Hematopoietic multipotent progenitor cell treated with erythropoietin and hydrocortisone succinate and interleukin-3 and kit ligand, for 6 days (in vitro differentiated cells): Measurements from ENCODE around the gene PRPSAP1.
A peak's percentile ranks its signal among the peaks of the same experiment; 100 is the strongest.

ENCODE experiments used
- DNase-seq: peaks from one replicate; pipeline ENCODE4 v3.0.0-alpha.2; 2015

Gene PRPSAP1

GRCh38 chr17:76383546-76384221, 30.0 kb upstream of the PRPSAP1 start:
- DNase-seq = peak; percentile 84

DNA sequence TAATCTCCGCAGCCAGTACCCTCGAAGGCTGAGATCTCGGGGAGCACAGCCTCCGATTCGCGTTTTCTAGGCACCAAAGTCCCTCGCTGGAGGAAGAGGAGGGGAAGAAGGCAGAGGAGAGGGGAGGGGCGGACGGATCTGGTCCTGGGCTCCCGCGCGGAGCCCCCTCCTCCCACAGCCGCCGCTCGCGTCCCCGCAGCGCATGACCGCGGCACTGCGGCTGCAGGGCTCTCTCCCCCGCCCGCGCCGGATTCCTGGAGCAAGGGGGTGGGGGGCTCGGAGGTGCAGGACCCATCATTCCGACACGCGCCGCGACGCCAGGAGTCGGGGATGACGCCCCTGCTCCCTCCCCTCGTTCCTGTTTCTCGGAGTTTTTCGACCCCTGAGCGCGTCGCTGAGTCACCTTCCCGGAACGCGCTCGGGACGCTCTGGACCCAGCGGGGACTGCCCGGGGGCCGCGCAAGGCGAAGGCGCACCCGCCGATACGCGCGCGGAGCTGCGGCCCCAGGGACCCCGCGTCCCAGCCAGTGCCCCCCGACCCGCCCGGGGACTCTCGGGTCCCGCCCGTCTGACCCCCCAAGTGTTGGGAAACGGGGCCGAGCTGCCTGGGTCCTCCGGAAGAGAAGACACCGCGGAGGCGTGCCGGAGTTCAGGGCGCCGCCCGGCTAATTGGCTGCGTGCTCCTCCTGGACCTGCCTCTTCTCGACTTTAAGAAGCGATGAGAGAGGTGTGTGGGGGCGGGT, 29.3 kb upstream of the PRPSAP1 start:
- DNase-seq = peak; percentile 85

- peak; percentile 76 for DNase-seq
These were observed 28.7 kb upstream of the PRPSAP1 start for GRCh38 chr17:76382351-76382802.

DNA sequence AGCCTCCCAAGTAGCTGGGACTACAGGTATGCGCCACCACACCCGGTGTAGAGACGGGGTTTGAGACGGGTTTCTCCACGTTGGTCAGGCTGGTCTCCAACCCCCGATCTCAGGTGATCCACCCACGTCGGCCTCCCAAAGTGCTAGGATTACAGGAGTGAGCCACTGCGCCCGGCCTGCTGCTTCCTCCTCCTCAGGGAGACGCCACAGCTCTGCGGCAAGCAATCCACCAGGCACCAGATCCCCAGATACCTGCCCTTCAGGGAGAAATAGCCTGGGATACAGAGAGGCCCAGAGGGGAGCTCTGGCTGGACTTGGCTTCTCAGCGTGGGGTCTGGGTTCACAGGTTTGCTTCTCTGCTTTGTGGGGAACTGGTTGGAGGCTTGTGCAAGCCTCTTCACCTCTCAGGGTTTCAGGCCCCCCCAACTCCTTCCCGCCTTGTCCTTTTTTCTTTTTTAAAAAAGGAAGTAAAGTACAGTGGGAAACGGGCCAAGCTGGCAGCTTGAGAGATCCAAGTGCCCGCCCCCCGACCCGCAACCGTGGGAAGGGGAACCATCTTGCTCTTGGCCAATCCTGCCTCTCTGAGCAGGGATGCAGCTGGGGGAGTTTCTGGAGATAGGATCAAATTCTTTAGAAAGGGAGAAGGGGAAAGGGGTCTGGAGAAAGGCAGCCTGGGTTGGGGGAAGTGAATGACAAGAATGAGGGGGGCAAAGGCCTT, 28.1 kb upstream of the PRPSAP1 start:
- peak; percentile 49 for DNase-seq

GRCh38 chr17:76379646-76380376, 26.1 kb upstream of the PRPSAP1 start:
- no peak for DNase-seq

DNA sequence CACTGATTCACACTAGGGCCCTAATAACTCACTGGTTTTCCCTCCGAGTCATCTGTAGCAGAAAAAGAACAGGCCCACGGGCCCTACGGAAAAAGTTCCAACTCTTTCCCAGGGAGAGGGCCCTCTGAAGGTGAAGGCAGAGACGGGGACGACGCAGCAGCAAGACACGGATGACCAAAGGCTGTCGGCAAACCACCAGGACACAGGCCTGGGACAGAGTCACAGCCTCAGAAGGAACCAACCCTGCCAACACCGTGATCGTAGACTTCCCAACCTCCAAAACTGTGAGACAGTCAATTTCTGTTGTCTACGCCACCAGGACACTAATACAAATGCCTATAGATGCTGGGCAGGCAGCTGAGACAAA, 25.5 kb upstream of the PRPSAP1 start:
- DNase-seq = no peak

DNA sequence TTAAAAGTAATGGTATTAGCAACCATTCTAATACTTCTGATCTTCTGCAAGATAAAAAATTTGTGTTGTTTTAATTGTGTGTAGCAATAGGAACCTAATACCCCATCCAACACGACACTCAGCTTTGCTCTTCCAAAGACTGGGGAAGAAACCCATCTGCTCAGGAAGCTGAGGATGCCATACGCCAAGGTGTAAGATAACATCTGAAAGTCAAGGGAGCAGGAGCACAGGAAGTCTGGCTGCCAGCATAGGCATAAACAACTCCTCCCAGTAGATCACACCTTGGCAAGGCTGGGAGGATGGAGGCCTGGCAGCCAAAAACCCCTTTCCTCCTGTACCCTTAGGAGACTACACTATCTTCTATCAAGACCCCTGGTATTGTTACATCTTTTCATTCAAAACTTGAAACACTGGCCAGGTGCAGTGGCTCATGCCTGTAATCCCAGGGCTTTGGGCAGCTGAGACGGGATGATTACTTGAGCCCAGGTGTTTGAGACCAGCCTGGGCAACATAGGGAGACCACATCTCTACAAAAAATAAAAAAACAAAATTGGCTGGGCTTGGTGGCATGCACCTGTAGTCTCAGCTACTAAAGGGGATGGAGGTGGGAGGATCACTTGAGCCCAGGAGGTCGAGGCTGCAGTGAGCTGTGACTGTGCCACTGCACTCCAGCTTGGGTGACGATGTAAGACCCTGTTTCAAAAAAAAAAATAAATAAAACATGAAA, 25.0 kb upstream of the PRPSAP1 start:
- no peak for DNase-seq

GRCh38 chr17:76376318-76377133, 22.8 kb upstream of the PRPSAP1 start:
- DNase-seq = no peak

GRCh38 chr17:76371656-76372628, 18.2 kb upstream of the PRPSAP1 start:
- no peak for DNase-seq

GRCh38 chr17:76370261-76370993, 16.7 kb upstream of the PRPSAP1 start:
- DNase-seq = peak; percentile 35

- DNase-seq = no peak
These were observed 16.1 kb upstream of the PRPSAP1 start for GRCh38 chr17:76369804-76370203.

GRCh38 chr17:76369379-76369778, 15.7 kb upstream of the PRPSAP1 start:
- no peak for DNase-seq

GRCh38 chr17:76368545-76368944, 14.8 kb upstream of the PRPSAP1 start:
- no peak for DNase-seq

- DNase-seq = no peak
These were observed 13.9 kb upstream of the PRPSAP1 start for GRCh38 chr17:76367642-76368041.

- no peak for DNase-seq
These were observed 12.5 kb upstream of the PRPSAP1 start for GRCh38 chr17:76366247-76366646.

GRCh38 chr17:76365256-76365903, 11.7 kb upstream of the PRPSAP1 start:
- DNase-seq = no peak

DNA sequence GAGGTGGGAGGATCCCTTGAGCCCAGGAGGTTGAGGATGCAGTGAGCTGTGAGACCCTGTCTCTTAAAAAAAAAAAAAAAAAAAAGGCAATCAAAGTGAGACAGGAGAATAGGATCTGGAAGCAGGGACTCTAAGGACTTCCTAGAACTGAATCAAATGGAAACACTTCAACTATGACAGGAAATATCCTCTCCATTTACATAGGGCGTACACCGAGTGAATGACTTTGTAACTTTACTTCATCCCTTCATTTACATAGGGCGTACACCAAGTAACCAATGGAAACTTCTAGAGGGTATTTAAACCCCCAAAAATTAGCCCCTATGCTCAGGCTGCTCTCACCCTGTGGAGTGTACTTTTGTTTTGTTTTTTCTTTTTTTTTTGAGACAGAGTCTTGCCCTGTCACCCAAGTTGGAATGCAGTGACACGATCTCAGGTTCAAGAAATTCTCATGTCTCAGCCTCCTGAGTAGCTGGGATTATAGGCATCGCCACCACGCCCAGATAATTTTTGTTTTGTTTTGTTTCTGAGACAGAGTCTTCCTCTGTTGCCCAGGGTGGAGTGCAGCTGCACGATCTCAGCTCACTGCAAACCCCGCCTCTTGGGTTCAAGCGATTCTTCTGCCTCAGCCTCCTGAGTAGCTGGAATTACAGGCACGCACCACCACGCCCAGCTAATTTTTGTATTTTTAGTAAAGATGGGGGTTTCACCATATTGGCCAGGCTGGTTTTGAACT, 9.6 kb upstream of the PRPSAP1 start:
- DNase-seq = no peak

- no peak for DNase-seq
These were observed 6.7 kb upstream of the PRPSAP1 start for GRCh38 chr17:76360461-76360860.
